ENCODE results near the gene WDR41. TPM values are rescaled to one million over a fixed set of nuclear protein-coding genes. Genes with fewer than 3 reads are reported as not detected.

WDR41 gene
- total and polyA plus RNA-seq, 9 of the 15 experiments (the other 6 are each of a cell fraction or from before 2014, with no cell fraction given): 33.6 to 67.2 (median 55.5) TPM

GRCh38 chr5:77427998-77428397 is 64.1 kb downstream of the WDR41 start:
- Histone ChIP-seq H2AFZ (ENCODE audit: low read depth, low read length) (no peak overlapping the region), H3K4me3 (no peak overlapping the region), H3K9me1 (ENCODE audit: control insufficient read depth, insufficient read depth, low read length) (no peaks in the 10 kb centered on the region), H3K9me3 (replicated peaks; ENCODE audit: control insufficient read depth, insufficient read depth, low read depth, low read length) (no peaks in the 10 kb centered on the region), H4K20me1 (replicated peaks; ENCODE audit: control insufficient read depth, insufficient read depth, low read length) (no peaks in the 10 kb centered on the region), H3K27me3 (ENCODE audit: control insufficient read depth in 2 of 2, insufficient read depth in 2 of 2, low read length in 2 of 2) (no peaks in the 10 kb centered on the region), H3K4me2 (ENCODE audit: insufficient read depth, low read length) (no peak overlapping the region), H3K79me2 (ENCODE audit: control insufficient read depth, insufficient read depth, low read length) (no peaks in the 10 kb centered on the region), H3K4me1 (replicated peaks in 1 of 2; ENCODE audit: control insufficient read depth in 2 of 2, insufficient read depth in 2 of 2, low read length in 2 of 2) (no peaks in the 10 kb centered on the region), H3K27ac (ENCODE audit: extremely low read depth, low read depth, low read length) (no peak overlapping the region), H3K9ac (ENCODE audit: insufficient read depth in 1 of 2, low read depth in 2 of 2, low read length in 2 of 2) (no peak overlapping the region), H3K36me3 (ENCODE audit: control insufficient read depth, insufficient read depth, low read length) (peaks cover 14% of the 10 kb centered on the region; the same call in 1 of the 3 replicates)
- intact Hi-C loops (cut with micrococcal nuclease): no loop called here
- FAIRE-seq: no peak
- DNase-seq (ENCODE audit: extremely low read depth in 1 of 4, low spot score in 3 of 4): no peak
- ChIA-PET CTCF (ENCODE audit: low intra/inter-chr PET ratio) (no interaction called here), POLR2A (interaction anchor here (1.0 to 1.2 kb wide), 2 partner anchors 21 to 31 kb away, joined by 3 to 4 read pairs; no protein-coding TSS in a partner anchor)
- in situ Hi-C loops (cut with MboI): no loop called here
- ATAC-seq: no peak
- no TSS peak for BruUV-seq (replicated peaks)
- TF ChIP-seq ZNF696 (CRISPR knock-in tag; conservative IDR thresholded peaks at IDR 0.05) (no peak), HIVEP1 (CRISPR knock-in tag; IDR thresholded peaks at IDR 0.05) (no peak), PHF20 (IDR thresholded peaks at IDR 0.05; ENCODE audit: partially characterized antibody) (no peak), PHTF2 (CRISPR knock-in tag; IDR thresholded peaks at IDR 0.05) (no peak), HCFC1 (IDR thresholded peaks at IDR 0.05; ENCODE audit: low read depth, low read length) (no peak), BCOR (IDR thresholded peaks at IDR 0.05) (no peak), PRDM10 (IDR thresholded peaks at IDR 0.05; ENCODE audit: partially characterized antibody) (no peak)

All from K562 (cell line).